Smooth muscle cell (in vitro differentiated cells): ENCODE data around the gene IL4R. TPM values are rescaled to one million over a fixed set of nuclear protein-coding genes. Genes with fewer than 3 reads are reported as not detected.
"Not testable (repeated sequence)": the region's sequence is repeated elsewhere in the genome, so short reads cannot be mapped to it uniquely, and the experiment has no call there.

Experiments
- DNase-seq: peaks from one replicate; lab custom pipeline; 2025; ENCODE audit not compliant: unreplicated experiment; lab: John Stamatoyannopoulos, UW
- H2AFZ ChIP-seq: fragments of 200-600 bp; sonication (generic); 2 replicates; pipeline ENCODE4 v1.6.0; 2016; ENCODE audit warnings: antibody characterized with exemption, low read depth, mild to moderate bottlenecking
- H3F3A ChIP-seq: fragments of 200-600 bp; sonication (generic); 2 replicates; pipeline ENCODE4 v1.6.0; 2017; ENCODE audit warnings: antibody characterized with exemption, low read depth
- H3K27ac ChIP-seq: fragments of 200-600 bp; sonication (generic); 2 replicates; pipeline ENCODE4 v1.5.1; 2016; ENCODE audit warnings: low read depth, mild to moderate bottlenecking
- H3K27me3 ChIP-seq: fragments of 200-600 bp; sonication (generic); 2 replicates; pipeline ENCODE4 v1.6.1; 2016; ENCODE audit warnings: low read depth, mild to moderate bottlenecking
- H3K36me3 ChIP-seq: fragments of 200-600 bp; sonication (generic); 2 replicates; pipeline ENCODE4 v1.5.1; 2016; ENCODE audit warnings: low read depth
- H3K4me1 ChIP-seq: fragments of 200-600 bp; sonication (generic); 2 replicates; pipeline ENCODE4 v1.5.1; 2016; ENCODE audit warnings: low read depth
- H3K4me2 ChIP-seq: fragments of 200-600 bp; sonication (generic); 2 replicates; pipeline ENCODE4 v1.6.0; 2016; ENCODE audit warnings: mild to moderate bottlenecking
- H3K4me3 ChIP-seq: fragments of 200-600 bp; sonication (generic); 2 replicates; pipeline ENCODE4 v1.5.1; 2016; ENCODE audit warnings: mild to moderate bottlenecking
- H3K79me2 ChIP-seq: fragments of 200-600 bp; sonication (generic); 2 replicates; pipeline ENCODE4 v1.6.0; 2016; ENCODE audit warnings: low read depth, mild to moderate bottlenecking
- H3K9ac ChIP-seq: fragments of 200-600 bp; sonication (generic); 2 replicates; pipeline ENCODE4 v1.6.0; 2016; ENCODE audit warnings: low read depth
- H3K9me3 ChIP-seq: fragments of 200-600 bp; sonication (generic); replicated peaks from 2 replicates; pipeline ENCODE4 v1.5.1; 2016; ENCODE audit warnings: low read depth
- H4K20me1 ChIP-seq: fragments of 200-600 bp; sonication (generic); 2 replicates; pipeline ENCODE4 v1.6.0; 2016; ENCODE audit warnings: low read depth
- CTCF ChIP-seq: fragments of 200-600 bp; sonication (generic); IDR thresholded peaks from 2 replicates; pipeline ENCODE4 v1.5.1; 2017; ENCODE audit warnings: borderline replicate concordance, mild to moderate bottlenecking, antibody characterized with exemption; ENCODE audit not compliant: insufficient read depth, poor library complexity, severe bottlenecking
- WGBS: methylation state at CpG from one replicate; pipeline ENCODE4 v1.1.7; 2016; ENCODE audit warnings: low lambda C conversion rate; 5-methylcytosine and 5-hydroxymethylcytosine counted together
- polyA plus RNA-seq: library from polyadenylated mRNA; unstranded; fragments of >200 nt; fragmentation: Nextera tagmentation; extraction: Ambion mirVana; gene quantifications from 2 replicates; pipeline ENCODE4 v1.2.1, GENCODE V29; 2016
- total RNA-seq: library from RNA; depleted of rRNA; stranded (reverse); fragments of >200 nt; gene quantifications from 2 replicates; pipeline ENCODE4 v1.2.3, GENCODE V29; 2014

The IL4R gene
- total and polyA plus RNA-seq, 2 experiments from 2014 or later, result 13.4 to 24.0 TPM

GRCh38 chr16:27407133-27407532 is 93.4 kb downstream of the IL4R start:
- H3K4me1 ChIP-seq, result no peaks in the 10 kb centered on the region
- no peak overlapping the region for H3K4me2 ChIP-seq
- H3K9ac ChIP-seq, result no peak overlapping the region
- no peak overlapping the region for H3K4me3 ChIP-seq
- no peaks in the 10 kb centered on the region for H3K79me2 ChIP-seq
- H3K9me3 ChIP-seq, result no peaks in the 10 kb centered on the region
- no peaks in the 10 kb centered on the region for H3K27me3 ChIP-seq
- H2AFZ ChIP-seq, result no peak overlapping the region
- no peak for DNase-seq
- no peaks in the 10 kb centered on the region for H3F3A ChIP-seq
- WGBS, result 90% methylated on average over 2 of the region's 2 CpGs
- TF ChIP-seq CTCF, result no peak
- H3K36me3 ChIP-seq, result no peaks in the 10 kb centered on the region
- no peak overlapping the region for H3K27ac ChIP-seq
- H4K20me1 ChIP-seq, result no peaks in the 10 kb centered on the region

GRCh38 chr16:27408012-27408601 is 94.3 kb downstream of the IL4R start:
- WGBS, result 85% methylated on average over 3 of the region's 3 CpGs
- H3K4me3 ChIP-seq, result no peak overlapping the region
- no peaks in the 10 kb centered on the region for H3K36me3 ChIP-seq
- H3F3A ChIP-seq, result no peaks in the 10 kb centered on the region
- no peak for TF ChIP-seq CTCF
- no peaks in the 10 kb centered on the region for H3K9me3 ChIP-seq
- H4K20me1 ChIP-seq, result no peaks in the 10 kb centered on the region
- no peak overlapping the region for H3K9ac ChIP-seq
- no peak overlapping the region for H3K27ac ChIP-seq
- H3K79me2 ChIP-seq, result no peaks in the 10 kb centered on the region
- H2AFZ ChIP-seq, result no peak overlapping the region
- no peaks in the 10 kb centered on the region for H3K4me1 ChIP-seq
- no peak overlapping the region for H3K4me2 ChIP-seq
- no peak for DNase-seq
- H3K27me3 ChIP-seq, result no peaks in the 10 kb centered on the region

- Histone ChIP-seq H3K36me3 (no peaks in the 10 kb centered on the region), H3K79me2 (no peaks in the 10 kb centered on the region), H3K27ac (no peak overlapping the region), H3K4me1 (no peaks in the 10 kb centered on the region), H3K9me3 (no peaks in the 10 kb centered on the region), H3K4me3 (no peak overlapping the region), H3K4me2 (no peak overlapping the region), H4K20me1 (no peaks in the 10 kb centered on the region), H3K9ac (no peak overlapping the region), H3K27me3 (no peaks in the 10 kb centered on the region), H3F3A (no peaks in the 10 kb centered on the region), H2AFZ (no peak overlapping the region)
- DNase-seq, result no peak
- 92% methylated on average over 6 of the region's 6 CpGs for WGBS
- TF ChIP-seq CTCF, result no peak
Measured at GRCh38 chr16:27408602-27409031, 94.8 kb downstream of the IL4R start.

GRCh38 chr16:27409958-27410357 is 96.2 kb downstream of the IL4R start:
- H3K79me2 ChIP-seq, DNase-seq, H3K27me3 ChIP-seq, H3F3A ChIP-seq, H3K9ac ChIP-seq, H4K20me1 ChIP-seq, H3K9me3 ChIP-seq, H2AFZ ChIP-seq, H3K4me1 ChIP-seq, H3K36me3 ChIP-seq, H3K4me3 ChIP-seq, H3K27ac ChIP-seq, H3K4me2 ChIP-seq: not testable (repeated sequence)
- 88% methylated on average over 2 of the region's 2 CpGs for WGBS
